C4-2B (cell line): ENCODE data around the gene NEDD4L.

ENCODE experiments used
- H3K27ac ChIP-seq: fragments of 450-650 bp; 2 replicates; pipeline ENCODE4 v1.5.1; 2017
- CTCF ChIP-seq: fragments of 450-650 bp; conservative IDR thresholded peaks from 2 replicates; pipeline ENCODE4 v1.5.1; 2017; ENCODE audit warnings: mild to moderate bottlenecking
- ZFX ChIP-seq: fragments of 450-650 bp; IDR thresholded peaks from 2 replicates; pipeline ENCODE4 v1.6.1; 2017

NEDD4L gene

GRCh38 chr18:58251416-58251815 is 207.4 kb downstream of the NEDD4L start:
- peak overlapping the region; percentile 33 for H3K27ac ChIP-seq
- no peak for TF ChIP-seq ZFX
- no peak for TF ChIP-seq CTCF

GRCh38 chr18:58252166-58252565 is 208.1 kb downstream of the NEDD4L start:
- TF ChIP-seq CTCF (no peak), ZFX (no peak)
- no peak overlapping the region for H3K27ac ChIP-seq

- H3K27ac ChIP-seq: no peak overlapping the region
- TF ChIP-seq ZFX: no peak
- TF ChIP-seq CTCF: no peak
These were observed 209.3 kb downstream of the NEDD4L start for GRCh38 chr18:58253318-58253717.

- TF ChIP-seq ZFX (no peak), CTCF (no peak)
- no peak overlapping the region for H3K27ac ChIP-seq
These were observed 209.8 kb downstream of the NEDD4L start for GRCh38 chr18:58253871-58254270.

GRCh38 chr18:58254873-58255511 is 211.0 kb downstream of the NEDD4L start:
- no peak for TF ChIP-seq ZFX
- TF ChIP-seq CTCF: no peak
- H3K27ac ChIP-seq: peak overlapping the region; percentile 77

- peak overlapping the region; percentile 77 for H3K27ac ChIP-seq
- TF ChIP-seq ZFX (peak; percentile 53; the same call in 1 of the 2 replicates), CTCF (no peak)
These were observed 211.8 kb downstream of the NEDD4L start for GRCh38 chr18:58255701-58256311.

GRCh38 chr18:58256316-58257080 is 212.5 kb downstream of the NEDD4L start:
- TF ChIP-seq CTCF (no peak), ZFX (no peak)
- H3K27ac ChIP-seq: peak overlapping the region; percentile 77
